Psoas muscle (tissue), 8 donors: ENCODE data around the gene IVD. TPM values are rescaled to one million over a fixed set of nuclear protein-coding genes. Genes with fewer than 3 reads are reported as not detected.
A peak's percentile ranks its signal among the peaks of the same experiment; 100 is the strongest.

Source experiments
- ATAC-seq, 4 donors: fragments of 200-7000 bp; cut with Tn5 transposase; one replicate each; pipeline ENCODE4 v1.9.1; 2020; ENCODE audit warnings: moderate library complexity in 3 of 4, mild to moderate bottlenecking in 2 of 4
- DNase-seq, 2 donors: peaks; one replicate each; pipeline ENCODE4 v3.0.0-alpha.2; 2020
- H3K27ac ChIP-seq: fragments of 200-600 bp; one replicate; pipeline ENCODE4 v1.8.0; 2022
- H3K27me3 ChIP-seq, 3 donors: fragments of 200-600 bp in 1 of 3; one replicate each; pipeline versions ENCODE4 v1.6.1 to v1.8.0; 2013 to 2022; ENCODE audit warnings: low read length in 2 of 3, mild to moderate bottlenecking in 2 of 3, moderate library complexity in 1 of 3; ENCODE audit not compliant: insufficient read depth in 3 of 3
- H3K36me3 ChIP-seq, 2 donors: fragments of 200-600 bp in 1 of 2; one replicate each; pipeline versions ENCODE4 v1.6.1 to v1.8.0; 2013 to 2022; ENCODE audit warnings: low read depth in 1 of 2, mild to moderate bottlenecking in 1 of 2, moderate library complexity in 1 of 2; ENCODE audit not compliant: insufficient read depth in 1 of 2
- H3K4me1 ChIP-seq: fragments of 200-600 bp; one replicate; pipeline ENCODE4 v1.8.0; 2022
- H3K4me3 ChIP-seq: fragments of 200-600 bp; one replicate; pipeline ENCODE4 v1.8.0; 2022; ENCODE audit warnings: mild to moderate bottlenecking
- H3K9me3 ChIP-seq: fragments of 200-600 bp; one replicate; pipeline ENCODE4 v1.8.0; 2022
- WGBS, 3 donors: extraction: QIAGEN DNeasy Blood & Tissue Kit; methylation state at CpG; one replicate each; pipeline versions ENCODE4 v1.1.6 to v1.1.7; 2013; 5-methylcytosine and 5-hydroxymethylcytosine counted together
- intact Hi-C, 2 donors: fragments of 100-400 bp; cut with DNase I; formaldehyde crosslinking; loops; one replicate each; pipeline versions ENCODE4 v1.11.0 to v1.14.2; 2022
- polyA plus RNA-seq, 3 donors: library from polyadenylated mRNA; stranded (reverse); fragments of 200-250 nt; gene quantifications; one replicate each; pipeline ENCODE4 v1.2.3, GENCODE V29; 2013
- total RNA-seq, 4 donors: library from RNA; stranded (reverse); fragmentation: NEBNext Ultra II Directional in 2 of 4; extraction: Animal tissue kit (Norgen Biotek cat#: 25700) in 2 of 4; gene quantifications; one replicate each; pipeline versions ENCODE4 v1.2.1 to v1.2.4, GENCODE V29; 2021 to 2023
- TF ChIP-seq, protein P1 (sequence below): fragments of 200-600 bp; IDR thresholded peaks from one replicate; pipeline ENCODE4 v1.8.0; 2022; ENCODE audit warnings: antibody characterized with exemption
- donor health status: healthy with polysubstance abuse.
- donor health status: DM: no; HTN: no; CAD: no; lungs with moderate emphysema.
- donor health status: Bipolar disorder and iron deficiency.
- donor health status: healthy.
- donor health status: DM: yes; HTN: yes; CAD: no.
- donor health status: DM: no; HTN: no; CAD: no.
- donor health status: DM: no; HTN: no; CAD: no.
- donor health status: DM: yes; HTN: yes; CAD: no.

IVD gene
- total and polyA plus RNA-seq, 7 donors = 27.1 to 102 (median 46.5) TPM

DNA sequence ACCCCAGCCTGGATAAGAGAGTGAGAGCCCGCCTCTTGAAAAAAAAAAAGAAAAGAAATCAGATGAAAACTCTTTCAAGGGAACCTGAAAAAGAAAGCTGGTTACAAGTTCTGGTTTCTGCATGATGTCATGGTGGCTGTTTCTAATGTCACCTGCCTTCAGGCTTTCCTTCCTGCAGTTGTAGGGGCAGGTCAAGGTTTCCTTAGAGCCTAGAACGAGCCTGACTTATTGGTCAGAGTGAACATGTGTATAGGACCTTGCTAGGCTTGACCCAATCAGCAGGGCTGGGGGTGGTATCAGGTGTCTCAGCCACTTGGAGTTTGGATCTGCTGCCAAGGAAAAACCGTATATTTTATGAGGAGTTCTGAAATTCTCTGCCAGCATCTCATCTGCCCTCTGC is 3.8 kb downstream of the IVD start:
- Histone ChIP-seq H3K27me3 (no peaks in the 10 kb centered on the region), H3K27ac (no peak overlapping the region), H3K4me3 (no peak overlapping the region), H3K36me3 (peaks cover 6 to 73% of the 10 kb centered on the region in 2 donors), H3K4me1 (peaks cover 15% of the 10 kb centered on the region), H3K9me3 (no peaks in the 10 kb centered on the region)
- intact Hi-C loops = no loop called here
- no peak for DNase-seq
- ATAC-seq = no peak
- WGBS, 3 donors = 62 to 67% (median 66%) methylated on average over 3 of the region's 3 CpGs
- TF ChIP-seq, protein P1, sequence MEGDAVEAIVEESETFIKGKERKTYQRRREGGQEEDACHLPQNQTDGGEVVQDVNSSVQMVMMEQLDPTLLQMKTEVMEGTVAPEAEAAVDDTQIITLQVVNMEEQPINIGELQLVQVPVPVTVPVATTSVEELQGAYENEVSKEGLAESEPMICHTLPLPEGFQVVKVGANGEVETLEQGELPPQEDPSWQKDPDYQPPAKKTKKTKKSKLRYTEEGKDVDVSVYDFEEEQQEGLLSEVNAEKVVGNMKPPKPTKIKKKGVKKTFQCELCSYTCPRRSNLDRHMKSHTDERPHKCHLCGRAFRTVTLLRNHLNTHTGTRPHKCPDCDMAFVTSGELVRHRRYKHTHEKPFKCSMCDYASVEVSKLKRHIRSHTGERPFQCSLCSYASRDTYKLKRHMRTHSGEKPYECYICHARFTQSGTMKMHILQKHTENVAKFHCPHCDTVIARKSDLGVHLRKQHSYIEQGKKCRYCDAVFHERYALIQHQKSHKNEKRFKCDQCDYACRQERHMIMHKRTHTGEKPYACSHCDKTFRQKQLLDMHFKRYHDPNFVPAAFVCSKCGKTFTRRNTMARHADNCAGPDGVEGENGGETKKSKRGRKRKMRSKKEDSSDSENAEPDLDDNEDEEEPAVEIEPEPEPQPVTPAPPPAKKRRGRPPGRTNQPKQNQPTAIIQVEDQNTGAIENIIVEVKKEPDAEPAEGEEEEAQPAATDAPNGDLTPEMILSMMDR = no peak

DNA sequence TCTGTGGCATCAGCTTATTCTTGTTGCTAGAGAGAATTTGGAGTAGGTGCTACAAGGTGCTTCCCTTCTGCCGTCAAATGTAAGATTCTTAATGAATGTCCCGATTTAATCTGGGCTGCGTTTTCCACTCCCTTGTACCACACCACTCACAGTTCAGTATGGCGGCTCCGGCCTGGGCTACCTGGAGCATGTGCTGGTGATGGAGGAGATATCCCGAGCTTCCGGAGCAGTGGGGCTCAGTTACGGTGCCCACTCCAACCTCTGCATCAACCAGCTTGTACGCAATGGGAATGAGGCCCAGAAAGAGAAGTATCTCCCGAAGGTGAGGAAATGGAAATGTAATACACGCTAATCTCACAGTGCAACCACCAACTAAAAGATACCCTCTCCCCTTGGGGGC is 4.9 kb downstream of the IVD start:
- 93 to 97% (median 94%) methylated on average over 11 of the region's 11 CpGs for WGBS, 3 donors
- ATAC-seq = no peak
- Histone ChIP-seq H3K27me3 (no peaks in the 10 kb centered on the region), H3K4me3 (no peak overlapping the region), H3K9me3 (no peaks in the 10 kb centered on the region), H3K36me3 (peaks cover 9 to 84% of the 10 kb centered on the region in 2 donors), H3K4me1 (peaks cover 8% of the 10 kb centered on the region), H3K27ac (no peak overlapping the region)
- intact Hi-C loops = loop anchor here in 1 of 2 donors (1.0 kb wide), 1 partner anchor 72 kb away; no protein-coding TSS in a partner anchor
- no peak for DNase-seq
- TF ChIP-seq, protein P1 = no peak

DNA sequence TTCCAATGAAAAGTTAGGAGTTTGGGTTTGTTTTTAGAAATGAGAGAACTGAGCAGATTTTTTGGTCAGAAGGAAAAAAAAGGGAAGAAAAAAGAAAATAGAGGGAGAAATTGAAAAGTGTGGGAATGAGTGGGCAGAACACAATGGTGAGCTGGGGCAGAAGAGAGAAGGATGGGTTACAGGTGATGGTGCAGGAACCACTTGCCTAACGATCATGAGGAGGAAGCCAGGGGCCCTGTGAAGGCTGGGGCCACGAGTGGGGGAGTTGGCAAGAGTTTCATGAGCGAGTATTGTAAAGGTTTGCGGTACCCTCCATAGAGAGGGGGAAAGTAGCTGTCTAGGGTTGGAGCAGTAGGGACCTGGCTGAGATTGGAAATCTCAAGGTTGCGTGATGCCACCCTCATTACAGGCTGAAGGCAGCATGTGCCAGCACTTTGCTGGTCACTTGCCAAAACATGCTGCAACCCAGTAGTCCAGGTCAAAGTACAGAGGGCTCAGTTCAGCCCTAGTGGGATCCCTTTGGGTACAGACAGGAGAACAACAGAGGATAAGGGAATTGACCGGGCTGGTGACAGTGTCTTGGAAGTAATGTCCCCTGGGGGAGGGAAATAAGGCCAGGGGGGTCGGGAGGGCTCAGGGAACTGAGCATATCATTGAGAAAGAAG is 6.6 kb downstream of the IVD start:
- Histone ChIP-seq H3K4me1 (no peaks in the 10 kb centered on the region), H3K27me3 (no peaks in the 10 kb centered on the region), H3K36me3 (peaks cover 13 to 97% of the 10 kb centered on the region in 2 donors), H3K9me3 (no peaks in the 10 kb centered on the region), H3K4me3 (no peak overlapping the region), H3K27ac (no peak overlapping the region)
- intact Hi-C loops = no loop called here
- TF ChIP-seq, protein P1 = no peak
- peak in 2 of 4 donors; percentile 42 to 62 for ATAC-seq
- 72 to 86% (median 72%) methylated on average over 7 of the region's 7 CpGs for WGBS, 3 donors
- no peak for DNase-seq

DNA sequence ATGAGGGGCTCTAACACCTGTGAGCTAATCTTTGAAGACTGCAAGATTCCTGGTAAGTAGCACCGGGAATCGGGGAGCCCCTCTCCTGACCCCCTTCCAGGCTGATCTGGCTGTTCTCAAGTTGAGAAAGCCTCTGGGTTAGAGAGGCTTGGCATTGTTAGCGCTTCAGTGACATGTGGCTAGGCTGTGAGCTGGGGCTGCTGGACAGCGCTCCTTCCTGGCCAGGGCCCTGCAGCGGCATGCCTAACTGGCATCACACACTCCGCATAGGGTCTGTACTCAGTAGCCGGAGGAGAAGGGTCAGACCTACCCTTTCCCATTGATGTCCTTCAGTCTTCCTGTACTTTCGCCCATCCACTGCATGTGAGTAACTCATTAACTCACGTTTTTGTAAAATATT is 7.4 kb downstream of the IVD start:
- WGBS, 3 donors = 90 to 93% (median 92%) methylated on average over 9 of the region's 9 CpGs
- H3K27ac ChIP-seq = no peak overlapping the region

More for the DNA sequence above, 7.4 kb downstream of the IVD start:
- Histone ChIP-seq H3K4me1 (no peaks in the 10 kb centered on the region), H3K27me3 (no peaks in the 10 kb centered on the region), H3K4me3 (no peak overlapping the region), H3K9me3 (no peaks in the 10 kb centered on the region), H3K36me3 (peaks cover 13 to 91% of the 10 kb centered on the region in 2 donors)
- intact Hi-C loops = no loop called here
- TF ChIP-seq, protein P1 = no peak
- no peak for ATAC-seq
- DNase-seq = no peak
